ENCODE results near the gene ADGRA1. TPM values are rescaled to one million over a fixed set of nuclear protein-coding genes. Genes with fewer than 3 reads are reported as not detected.

Gene ADGRA1
- total and polyA plus RNA-seq, 7 donors, result under 0.01 to 0.28 (median 0.08) TPM; not detected in 3

- intact Hi-C loops (cut with DNase I), result no loop called here
- no peaks in the 10 kb centered on the region for H3K9me3 ChIP-seq
- 79 to 84% methylated on average over 23 of the region's 23 CpGs for WGBS, 2 donors
- H3K4me3 ChIP-seq, result no peak overlapping the region
- H3K4me1 ChIP-seq, result no peaks in the 10 kb centered on the region
- TF ChIP-seq EP300 (IDR thresholded peaks at IDR 0.05) (no peak), POLR2A (IDR thresholded peaks at IDR 0.05) (no peak), POLR2AphosphoS5 (IDR thresholded peaks at IDR 0.05) (no peak)
- TF ChIP-seq, protein P1, sequence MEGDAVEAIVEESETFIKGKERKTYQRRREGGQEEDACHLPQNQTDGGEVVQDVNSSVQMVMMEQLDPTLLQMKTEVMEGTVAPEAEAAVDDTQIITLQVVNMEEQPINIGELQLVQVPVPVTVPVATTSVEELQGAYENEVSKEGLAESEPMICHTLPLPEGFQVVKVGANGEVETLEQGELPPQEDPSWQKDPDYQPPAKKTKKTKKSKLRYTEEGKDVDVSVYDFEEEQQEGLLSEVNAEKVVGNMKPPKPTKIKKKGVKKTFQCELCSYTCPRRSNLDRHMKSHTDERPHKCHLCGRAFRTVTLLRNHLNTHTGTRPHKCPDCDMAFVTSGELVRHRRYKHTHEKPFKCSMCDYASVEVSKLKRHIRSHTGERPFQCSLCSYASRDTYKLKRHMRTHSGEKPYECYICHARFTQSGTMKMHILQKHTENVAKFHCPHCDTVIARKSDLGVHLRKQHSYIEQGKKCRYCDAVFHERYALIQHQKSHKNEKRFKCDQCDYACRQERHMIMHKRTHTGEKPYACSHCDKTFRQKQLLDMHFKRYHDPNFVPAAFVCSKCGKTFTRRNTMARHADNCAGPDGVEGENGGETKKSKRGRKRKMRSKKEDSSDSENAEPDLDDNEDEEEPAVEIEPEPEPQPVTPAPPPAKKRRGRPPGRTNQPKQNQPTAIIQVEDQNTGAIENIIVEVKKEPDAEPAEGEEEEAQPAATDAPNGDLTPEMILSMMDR (IDR thresholded peaks at IDR 0.05), result no peak
- no peaks in the 10 kb centered on the region for H3K36me3 ChIP-seq
- H3K27ac ChIP-seq, result no peak overlapping the region
- no peak for DNase-seq
- peaks cover 0 to 25% (median under 1%) of the 10 kb centered on the region in 3 donors for H3K27me3 ChIP-seq
Observed at GRCh38 chr10:133061296-133062038, 26.3 kb upstream of the ADGRA1 start.

DNA sequence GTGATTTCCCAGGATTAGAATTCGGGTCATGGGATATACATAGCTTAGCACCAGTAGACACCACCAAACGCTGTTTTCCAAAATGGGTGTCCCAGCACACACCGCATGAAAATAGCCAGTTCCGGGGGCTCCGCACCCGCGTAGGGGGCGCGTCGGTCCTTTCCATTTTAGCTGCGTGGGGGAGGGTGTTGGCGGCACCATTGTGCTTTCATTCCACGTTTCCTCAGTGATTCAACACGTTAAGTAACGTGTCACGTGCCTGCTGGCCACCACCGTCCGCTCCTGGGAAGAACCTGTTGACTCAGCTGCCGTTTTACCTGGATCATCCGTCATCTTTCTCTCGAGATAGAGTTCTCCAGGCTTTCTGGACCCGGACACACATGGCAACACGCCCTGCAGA lies 25.6 kb upstream of the ADGRA1 start:
- Histone ChIP-seq H3K27me3 (peaks cover 0 to 19% (median 0%) of the 10 kb centered on the region in 3 donors), H3K27ac (no peak overlapping the region), H3K4me1 (no peaks in the 10 kb centered on the region), H3K4me3 (no peak overlapping the region), H3K9me3 (no peaks in the 10 kb centered on the region), H3K36me3 (no peaks in the 10 kb centered on the region)
- 91 to 92% methylated on average over 23 of the region's 23 CpGs for WGBS, 2 donors
- intact Hi-C loops (cut with DNase I), result no loop called here
- DNase-seq, result no peak
- TF ChIP-seq, protein P1 (IDR thresholded peaks at IDR 0.05), result no peak

GRCh38 chr10:133062635-133063034 lies 25.1 kb upstream of the ADGRA1 start:
- intact Hi-C loops (cut with DNase I), result no loop called here
- H3K36me3 ChIP-seq, result no peaks in the 10 kb centered on the region
- no peak overlapping the region for H3K4me3 ChIP-seq
- peaks cover 0 to 19% (median 0%) of the 10 kb centered on the region in 3 donors for H3K27me3 ChIP-seq
- no peaks in the 10 kb centered on the region for H3K9me3 ChIP-seq
- 60 to 76% methylated on average over 23 of the region's 23 CpGs for WGBS, 2 donors
- H3K4me1 ChIP-seq, result no peaks in the 10 kb centered on the region
- H3K27ac ChIP-seq, result no peak overlapping the region
- TF ChIP-seq POLR2AphosphoS5 (IDR thresholded peaks at IDR 0.05) (no peak), POLR2A (IDR thresholded peaks at IDR 0.05) (no peak), EP300 (IDR thresholded peaks at IDR 0.05) (no peak)
- TF ChIP-seq, protein P1 (IDR thresholded peaks at IDR 0.05), result no peak
- DNase-seq, result no peak

GRCh38 chr10:133067149-133068105 lies 20.3 kb upstream of the ADGRA1 start:
- no peak for DNase-seq
- intact Hi-C loops (cut with DNase I), result no loop called here
- 73 to 78% methylated on average over 26 of the region's 26 CpGs for WGBS, 2 donors
- no peaks in the 10 kb centered on the region for H3K36me3 ChIP-seq
- H3K27me3 ChIP-seq, result peaks cover 0 to 25% (median 0%) of the 10 kb centered on the region in 3 donors
- H3K9me3 ChIP-seq, result no peaks in the 10 kb centered on the region
- TF ChIP-seq POLR2A (IDR thresholded peaks at IDR 0.05), result no peak
- no peak for TF ChIP-seq POLR2AphosphoS5 (IDR thresholded peaks at IDR 0.05)
- TF ChIP-seq, protein P1 (IDR thresholded peaks at IDR 0.05), result no peak
- no peak for TF ChIP-seq EP300 (IDR thresholded peaks at IDR 0.05)
- no peaks in the 10 kb centered on the region for H3K4me1 ChIP-seq
- H3K4me3 ChIP-seq, result no peak overlapping the region
- no peak overlapping the region for H3K27ac ChIP-seq

Measured in sigmoid colon (tissue), 7 donors.